HG03575 (cell line): ENCODE data around the gene HK1.
"Not testable (repeated sequence)": the region's sequence is repeated elsewhere in the genome, so short reads cannot be mapped to it uniquely, and the experiment has no call there.

Source experiments
- ATAC-seq: cut with Tn5 transposase; IDR thresholded peaks from one replicate; pipeline ENCODE4 v1.9.1; 2021; ENCODE audit not compliant: unreplicated experiment, insufficient number of reproducible peaks, low FRiP score; ENCODE audit errors: extremely low read depth

Gene HK1

DNA sequence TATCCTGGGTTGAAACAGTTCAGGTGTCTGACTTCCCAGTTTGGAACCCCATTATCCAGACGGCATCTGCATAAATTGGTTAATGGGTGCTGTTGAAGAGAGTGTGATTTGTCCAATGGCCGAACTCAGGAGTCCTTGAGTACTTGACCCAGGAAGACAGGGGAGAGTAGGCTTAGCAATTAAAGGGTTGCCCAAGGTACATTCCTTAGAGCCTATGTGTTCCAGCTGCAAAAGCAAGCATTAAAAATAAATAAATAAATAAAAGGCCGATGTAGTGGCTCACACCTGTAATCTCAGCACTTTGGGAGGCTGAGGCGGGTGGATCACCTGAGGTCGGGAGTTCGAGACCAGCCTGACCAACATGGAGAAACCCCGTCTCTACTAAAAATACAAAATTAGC lies 44.0 kb downstream of the HK1 start:
- not testable (repeated sequence) for ATAC-seq

DNA sequence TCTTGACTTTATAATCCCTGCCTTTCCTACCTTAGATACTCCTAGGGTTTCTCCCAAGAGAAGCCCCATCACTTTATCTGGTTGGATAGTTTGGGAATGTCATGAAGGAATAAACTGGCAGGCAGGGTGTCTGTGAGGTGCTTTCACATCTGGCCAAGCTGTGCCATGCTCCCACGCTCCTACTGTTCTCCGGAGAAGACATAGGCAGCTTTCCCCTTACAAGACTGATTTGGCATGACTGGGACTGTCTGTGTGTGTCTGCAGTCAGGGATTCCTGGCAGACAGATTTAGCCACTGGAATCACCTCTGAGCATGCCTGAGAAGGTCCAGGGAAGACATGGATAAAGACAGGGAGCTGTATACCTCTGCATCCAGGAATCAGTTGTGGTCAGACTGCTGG lies 45.3 kb downstream of the HK1 start:
- no peak for ATAC-seq

GRCh38 chr10:69324583-69324982 lies 46.3 kb downstream of the HK1 start:
- no peak for ATAC-seq

DNA sequence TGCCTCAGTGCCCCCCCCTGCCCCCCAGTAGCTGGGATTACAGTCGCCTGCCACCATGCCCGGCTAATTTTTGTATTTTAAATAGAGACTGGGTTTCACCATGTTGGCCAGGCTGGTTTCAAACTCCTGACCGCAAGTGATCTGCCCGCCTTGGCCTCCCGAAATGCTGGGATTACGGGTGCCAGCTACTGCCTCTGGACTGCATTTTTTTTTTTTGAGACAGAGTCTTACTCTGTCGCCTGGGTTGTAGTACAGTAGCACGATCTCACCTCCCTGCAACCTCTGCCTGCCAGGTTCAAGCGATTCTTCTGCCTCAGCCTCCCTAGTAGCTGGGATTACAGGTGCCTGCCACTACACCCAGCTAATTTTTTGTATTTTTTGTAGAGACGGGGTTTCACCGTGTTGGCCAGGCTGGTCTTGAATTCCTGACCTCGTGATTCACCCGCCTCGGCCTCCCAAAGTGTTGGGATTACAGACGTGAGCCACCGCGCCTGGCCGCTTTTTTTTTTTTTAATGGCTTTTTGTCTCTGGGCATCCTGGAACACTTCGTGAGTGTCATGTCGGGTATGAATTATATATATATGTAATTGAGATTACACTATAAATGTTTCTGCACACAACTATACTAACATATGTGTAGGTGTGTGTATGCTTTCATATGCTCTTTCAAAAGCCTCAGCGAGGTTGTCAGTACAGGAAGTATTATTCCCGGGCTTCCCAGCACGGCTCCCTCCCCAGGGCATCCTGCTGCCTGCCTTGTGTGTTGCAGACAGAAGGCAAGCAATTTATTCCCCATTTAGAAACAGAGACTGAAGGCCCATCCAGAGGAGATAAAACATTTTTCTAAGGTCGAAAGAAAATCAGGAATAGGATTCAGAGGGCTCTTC lies 47.6 kb downstream of the HK1 start:
- not testable (repeated sequence) for ATAC-seq

DNA sequence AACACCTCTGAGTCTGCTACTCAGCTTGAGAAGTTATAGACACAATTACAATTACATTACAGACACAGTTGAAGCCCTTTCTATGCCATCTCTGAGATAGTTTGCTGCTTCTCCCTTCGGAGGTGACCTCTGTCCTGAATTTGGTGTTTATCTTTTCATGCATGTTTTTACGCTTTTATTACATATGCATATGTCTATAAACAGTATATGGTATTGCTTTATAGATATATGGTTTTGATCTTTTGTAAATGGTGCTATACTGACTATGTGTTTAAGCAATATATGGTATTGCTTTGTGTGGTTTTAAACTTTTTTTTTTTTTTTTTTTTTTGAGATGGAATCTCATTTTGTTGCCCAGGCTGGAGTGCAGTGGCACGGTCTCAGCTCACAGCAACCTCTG lies 48.4 kb downstream of the HK1 start:
- ATAC-seq, result no peak

GRCh38 chr10:69327463-69328379 lies 49.4 kb downstream of the HK1 start:
- ATAC-seq, result peak; percentile 48

GRCh38 chr10:69328380-69328735 lies 50.1 kb downstream of the HK1 start:
- ATAC-seq, result no peak

DNA sequence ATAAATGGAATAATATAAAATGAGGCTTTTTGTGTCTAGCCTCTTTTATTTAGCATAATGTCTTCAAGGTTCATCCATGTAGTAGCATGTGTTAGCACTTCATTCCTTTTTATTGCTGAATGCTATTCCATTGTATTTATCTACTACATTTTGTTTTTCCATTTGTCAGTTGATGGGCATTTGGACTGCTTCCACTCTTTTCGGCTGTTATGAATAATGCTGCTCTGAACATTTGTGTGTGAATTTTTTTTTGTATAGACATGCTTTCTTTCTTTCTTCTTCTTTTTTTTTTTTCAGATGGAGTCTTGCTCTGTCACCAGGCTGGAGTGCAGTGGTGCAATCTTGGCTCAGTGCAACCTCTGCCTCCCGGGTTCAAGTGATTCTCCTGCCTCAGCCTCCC lies 50.6 kb downstream of the HK1 start:
- not testable (repeated sequence) for ATAC-seq

GRCh38 chr10:69329721-69330178 lies 51.5 kb downstream of the HK1 start:
- no peak for ATAC-seq

- no peak for ATAC-seq
Measured at GRCh38 chr10:69331161-69331560, 52.9 kb downstream of the HK1 start.

DNA sequence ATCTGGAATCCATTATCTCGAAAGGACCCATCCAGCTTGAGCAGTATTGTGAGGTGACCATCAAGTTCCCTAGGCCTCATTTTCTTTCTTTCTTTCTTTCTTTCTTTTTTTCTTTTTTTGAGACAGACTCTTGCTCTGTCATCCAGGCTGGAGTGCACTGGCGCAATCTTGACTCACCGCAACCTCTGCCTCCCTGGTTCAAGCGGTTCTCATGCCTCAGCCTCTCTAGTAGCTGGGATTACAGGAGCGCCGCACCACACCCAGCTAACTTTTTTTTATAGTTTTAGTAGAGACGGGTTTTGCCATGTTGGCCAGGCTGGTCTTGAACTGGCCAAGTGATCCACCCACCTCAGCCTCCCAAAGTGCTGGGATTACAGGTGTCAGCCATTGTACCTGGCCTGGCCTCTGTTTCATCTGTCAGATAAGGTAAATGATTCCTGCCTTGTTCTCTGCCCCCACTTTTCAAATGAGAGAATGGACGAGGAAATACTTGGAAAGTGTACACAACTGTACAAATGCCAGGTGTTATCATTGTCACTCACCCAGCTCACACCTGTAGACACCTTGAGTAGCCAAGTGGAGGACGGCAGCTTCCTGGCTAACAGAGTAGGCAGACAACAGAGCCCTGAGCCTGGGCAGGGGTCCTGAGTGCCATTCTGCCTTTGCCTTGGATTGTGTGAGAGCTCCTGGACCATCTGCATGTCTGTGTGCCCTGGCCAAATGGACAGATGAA lies 54.1 kb downstream of the HK1 start:
- ATAC-seq, result no peak

- ATAC-seq, result no peak
Measured at GRCh38 chr10:69333205-69333604, 54.9 kb downstream of the HK1 start.

DNA sequence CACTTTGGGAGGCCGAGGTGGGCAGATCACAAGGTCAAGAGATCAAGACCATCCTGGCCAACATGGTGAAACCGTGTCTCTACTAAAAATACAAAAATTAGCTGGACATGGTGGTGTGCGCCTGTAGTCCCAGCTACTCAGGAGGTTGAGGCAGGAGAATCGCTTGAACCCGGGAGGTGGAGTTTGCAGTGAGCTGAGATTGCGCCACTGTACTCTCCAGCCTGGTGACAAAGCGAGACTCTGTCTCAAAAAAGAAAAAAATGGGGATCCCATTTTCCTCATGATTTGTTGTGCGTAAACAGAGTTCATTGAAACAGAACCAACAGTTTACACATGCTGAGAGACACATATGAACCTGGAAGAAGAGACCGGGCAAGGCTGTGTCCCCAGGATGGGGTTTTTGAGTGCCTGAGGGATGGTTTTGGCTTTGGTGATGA lies 55.6 kb downstream of the HK1 start:
- not testable (repeated sequence) for ATAC-seq

DNA sequence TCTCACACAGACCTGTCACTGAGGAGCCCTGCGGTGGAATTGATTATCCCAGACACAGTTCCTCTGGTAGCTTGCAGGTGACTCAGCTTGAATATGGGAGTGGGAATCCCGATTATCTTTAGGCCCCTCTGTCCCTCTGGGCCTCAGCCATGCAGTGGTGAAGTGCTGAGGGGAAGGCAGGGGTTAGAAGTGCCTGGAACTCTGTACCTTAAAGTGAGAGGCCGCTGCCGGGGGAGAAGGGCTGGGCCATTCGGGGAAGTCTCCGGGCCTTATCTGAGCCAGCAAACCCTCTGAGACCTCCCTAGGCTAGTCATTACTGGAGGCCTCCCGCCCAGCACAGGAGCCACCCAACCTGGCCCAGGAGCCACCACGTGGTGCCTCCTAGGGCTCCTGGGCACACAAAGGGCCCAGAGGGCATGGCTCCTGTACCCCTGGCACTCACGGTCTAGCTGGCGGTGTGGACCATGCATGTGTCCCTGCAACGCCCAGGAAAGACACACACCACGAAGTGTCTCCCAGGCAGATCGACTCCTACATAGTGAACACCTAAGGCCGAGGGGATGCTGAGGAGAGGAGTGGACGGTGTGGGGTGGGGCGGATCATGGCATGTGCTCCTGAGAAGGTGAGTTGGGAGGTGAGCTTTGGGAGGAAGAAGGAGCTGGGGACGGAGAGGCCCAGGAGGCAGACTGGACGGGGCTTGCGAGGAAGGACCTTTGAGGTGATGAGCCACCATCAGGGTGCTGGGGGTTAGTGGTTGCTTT lies 56.2 kb downstream of the HK1 start:
- no peak for ATAC-seq

DNA sequence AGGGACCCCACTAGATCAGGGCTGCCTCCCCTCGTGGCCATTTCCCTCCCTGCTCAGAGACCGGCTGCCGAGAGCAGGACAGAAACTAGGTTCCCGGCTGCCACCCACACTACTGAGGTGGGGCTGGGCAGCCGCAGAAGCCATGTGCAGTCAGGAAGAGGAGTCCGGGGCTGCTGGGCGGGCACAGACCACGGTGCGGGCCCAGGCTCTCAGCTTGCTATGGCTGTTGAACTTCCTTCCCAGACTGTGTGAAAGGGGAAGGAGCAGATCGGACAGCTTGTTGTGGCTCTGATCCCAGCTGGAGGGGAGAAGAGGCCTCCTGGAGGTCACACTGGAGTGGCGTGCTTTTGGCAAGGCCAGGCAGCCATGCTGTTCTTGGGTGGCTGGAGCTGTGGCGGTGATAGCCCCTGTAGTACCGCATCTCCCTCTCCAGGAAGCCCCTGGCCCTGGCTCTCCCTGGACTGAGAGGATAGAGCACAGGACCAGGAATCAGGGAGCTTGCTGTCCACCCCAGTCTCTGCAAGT lies 56.8 kb downstream of the HK1 start:
- ATAC-seq, result no peak

GRCh38 chr10:69335613-69336012 lies 57.3 kb downstream of the HK1 start:
- no peak for ATAC-seq

- ATAC-seq, result no peak
Measured at GRCh38 chr10:69336952-69337295, 58.6 kb downstream of the HK1 start.

DNA sequence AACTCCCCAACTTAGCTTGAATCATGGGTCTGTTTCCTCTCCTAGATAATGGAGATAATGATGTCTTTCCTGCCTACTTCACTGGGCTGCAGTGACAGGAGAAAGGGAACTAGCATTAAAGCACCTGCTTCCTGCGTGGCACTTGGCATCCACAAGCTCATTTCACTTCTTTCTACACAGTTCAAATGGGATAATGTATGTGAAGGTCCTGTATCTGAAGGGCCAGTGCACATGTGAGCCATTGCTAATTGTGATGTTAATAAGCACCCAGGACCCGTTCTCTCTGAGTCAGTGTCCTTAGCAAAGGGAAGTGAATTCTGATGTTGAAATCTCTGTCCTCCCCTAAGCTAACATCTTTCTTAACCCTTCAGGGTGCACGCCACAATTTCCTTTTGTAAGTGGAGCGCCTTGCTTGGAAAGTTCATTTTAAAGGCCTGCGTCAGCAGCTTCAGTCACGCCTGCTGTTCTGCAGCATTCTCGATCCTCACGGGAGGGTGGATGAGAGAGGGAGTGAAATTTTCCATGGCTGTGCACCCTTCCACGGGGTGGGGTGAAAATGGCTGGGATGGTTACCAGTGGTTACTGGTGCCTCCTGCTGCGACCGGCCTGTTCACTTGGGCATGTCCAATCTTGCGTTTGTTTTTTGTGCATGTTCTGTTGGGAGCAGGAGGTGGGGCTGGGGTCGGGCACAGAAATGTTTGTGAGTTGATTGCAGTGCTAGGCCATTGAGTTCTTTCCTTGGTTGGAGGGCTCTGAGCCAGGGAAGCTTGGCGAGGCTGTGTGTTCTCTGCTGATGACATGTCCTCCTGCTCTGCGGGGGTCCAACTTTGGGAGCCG lies 59.2 kb downstream of the HK1 start:
- no peak for ATAC-seq
